ENCODE measurements around the gene ADAMTSL2. TPM values are rescaled to one million over a fixed set of nuclear protein-coding genes. Genes with fewer than 3 reads are reported as not detected.

Gene ADAMTSL2
- total RNA-seq, 1 donor from 2014 or later, result 1.3 TPM

GRCh38 chr9:133515240-133515610 is 19.3 kb upstream of the ADAMTSL2 start:
- no peak for DNase-seq
- H3K27ac Mint-ChIP-seq (ENCODE audit: unreplicated experiment), result no peak overlapping the region
- no peak overlapping the region for H3K4me3 Mint-ChIP-seq (ENCODE audit: unreplicated experiment)
- no peaks in the 10 kb centered on the region for H3K27me3 Mint-ChIP-seq (ENCODE audit: unreplicated experiment)
- H3K36me3 Mint-ChIP-seq (ENCODE audit: unreplicated experiment), result no peaks in the 10 kb centered on the region
- no peaks in the 10 kb centered on the region for H3K9me3 Mint-ChIP-seq (ENCODE audit: unreplicated experiment)
- TF ChIP-seq, protein P1, sequence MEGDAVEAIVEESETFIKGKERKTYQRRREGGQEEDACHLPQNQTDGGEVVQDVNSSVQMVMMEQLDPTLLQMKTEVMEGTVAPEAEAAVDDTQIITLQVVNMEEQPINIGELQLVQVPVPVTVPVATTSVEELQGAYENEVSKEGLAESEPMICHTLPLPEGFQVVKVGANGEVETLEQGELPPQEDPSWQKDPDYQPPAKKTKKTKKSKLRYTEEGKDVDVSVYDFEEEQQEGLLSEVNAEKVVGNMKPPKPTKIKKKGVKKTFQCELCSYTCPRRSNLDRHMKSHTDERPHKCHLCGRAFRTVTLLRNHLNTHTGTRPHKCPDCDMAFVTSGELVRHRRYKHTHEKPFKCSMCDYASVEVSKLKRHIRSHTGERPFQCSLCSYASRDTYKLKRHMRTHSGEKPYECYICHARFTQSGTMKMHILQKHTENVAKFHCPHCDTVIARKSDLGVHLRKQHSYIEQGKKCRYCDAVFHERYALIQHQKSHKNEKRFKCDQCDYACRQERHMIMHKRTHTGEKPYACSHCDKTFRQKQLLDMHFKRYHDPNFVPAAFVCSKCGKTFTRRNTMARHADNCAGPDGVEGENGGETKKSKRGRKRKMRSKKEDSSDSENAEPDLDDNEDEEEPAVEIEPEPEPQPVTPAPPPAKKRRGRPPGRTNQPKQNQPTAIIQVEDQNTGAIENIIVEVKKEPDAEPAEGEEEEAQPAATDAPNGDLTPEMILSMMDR (IDR thresholded peaks at IDR 0.05; ENCODE audit: partially characterized antibody, unreplicated experiment), result no peak
- peaks cover 2% of the 10 kb centered on the region for H3K4me1 Mint-ChIP-seq (ENCODE audit: low read depth, unreplicated experiment)

GRCh38 chr9:133515615-133516255 is 18.8 kb upstream of the ADAMTSL2 start:
- H3K36me3 Mint-ChIP-seq (ENCODE audit: unreplicated experiment), result no peaks in the 10 kb centered on the region
- TF ChIP-seq, protein P1 (IDR thresholded peaks at IDR 0.05; ENCODE audit: partially characterized antibody, unreplicated experiment), result no peak

DNA sequence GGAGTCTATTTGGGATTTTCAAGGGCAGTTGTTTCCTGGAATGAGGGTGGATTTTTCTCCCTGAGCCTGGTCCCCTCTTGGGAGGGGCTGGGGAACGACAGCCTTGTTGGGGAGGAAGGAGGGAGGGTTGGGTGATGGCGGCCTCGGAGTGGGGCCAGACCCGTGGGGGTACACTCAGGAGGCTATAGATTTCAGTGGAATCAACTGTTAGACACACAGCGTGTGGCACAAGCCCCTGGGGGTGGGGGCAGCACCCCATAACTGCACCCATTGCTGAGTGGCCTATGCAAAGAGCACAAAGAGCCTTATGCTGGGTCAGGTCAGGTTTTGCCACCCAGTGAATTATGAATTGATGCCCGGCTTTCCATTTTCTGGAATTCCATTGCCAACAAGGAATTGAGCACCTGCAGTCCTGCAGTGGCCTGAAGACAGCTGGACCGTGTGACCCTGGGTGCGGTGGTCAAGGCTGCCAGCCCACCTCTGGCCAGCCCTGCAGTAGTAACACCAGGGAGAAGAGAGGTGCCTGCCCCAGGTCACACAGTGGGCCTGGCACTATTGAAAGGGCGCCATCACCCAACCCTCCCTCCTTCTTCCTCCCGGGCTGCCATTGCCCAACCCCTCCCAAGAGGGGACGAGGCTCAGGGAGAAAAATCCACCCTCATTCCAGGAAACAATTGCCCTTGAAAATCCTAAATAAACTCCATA is 18.1 kb upstream of the ADAMTSL2 start:
- TF ChIP-seq, protein P1 (IDR thresholded peaks at IDR 0.05; ENCODE audit: partially characterized antibody, unreplicated experiment), result no peak
- Mint-ChIP-seq H3K4me1 (ENCODE audit: low read depth, unreplicated experiment) (peaks cover 7% of the 10 kb centered on the region), H3K9me3 (ENCODE audit: unreplicated experiment) (peaks cover 2% of the 10 kb centered on the region), H3K27me3 (ENCODE audit: unreplicated experiment) (no peaks in the 10 kb centered on the region), H3K4me3 (ENCODE audit: unreplicated experiment) (no peak overlapping the region), H3K27ac (ENCODE audit: unreplicated experiment) (no peak overlapping the region), H3K36me3 (ENCODE audit: unreplicated experiment) (no peaks in the 10 kb centered on the region)
- no peak for DNase-seq

More at GRCh38 chr9:133515615-133516255, 18.8 kb upstream of the ADAMTSL2 start:
- Mint-ChIP-seq H3K4me1 (ENCODE audit: low read depth, unreplicated experiment) (peaks cover 2% of the 10 kb centered on the region), H3K27ac (ENCODE audit: unreplicated experiment) (peak overlapping the region; percentile 44), H3K4me3 (ENCODE audit: unreplicated experiment) (no peak overlapping the region), H3K9me3 (ENCODE audit: unreplicated experiment) (no peaks in the 10 kb centered on the region), H3K27me3 (ENCODE audit: unreplicated experiment) (no peaks in the 10 kb centered on the region)
- no peak for DNase-seq

GRCh38 chr9:133516961-133517350 is 17.5 kb upstream of the ADAMTSL2 start:
- DNase-seq, result no peak
- Mint-ChIP-seq H3K27ac (ENCODE audit: unreplicated experiment) (no peak overlapping the region), H3K9me3 (ENCODE audit: unreplicated experiment) (peaks cover 2% of the 10 kb centered on the region), H3K27me3 (ENCODE audit: unreplicated experiment) (no peaks in the 10 kb centered on the region), H3K4me1 (ENCODE audit: low read depth, unreplicated experiment) (peaks cover 11% of the 10 kb centered on the region), H3K36me3 (ENCODE audit: unreplicated experiment) (no peaks in the 10 kb centered on the region), H3K4me3 (ENCODE audit: unreplicated experiment) (no peak overlapping the region)
- TF ChIP-seq, protein P1 (IDR thresholded peaks at IDR 0.05; ENCODE audit: partially characterized antibody, unreplicated experiment), result no peak

DNA sequence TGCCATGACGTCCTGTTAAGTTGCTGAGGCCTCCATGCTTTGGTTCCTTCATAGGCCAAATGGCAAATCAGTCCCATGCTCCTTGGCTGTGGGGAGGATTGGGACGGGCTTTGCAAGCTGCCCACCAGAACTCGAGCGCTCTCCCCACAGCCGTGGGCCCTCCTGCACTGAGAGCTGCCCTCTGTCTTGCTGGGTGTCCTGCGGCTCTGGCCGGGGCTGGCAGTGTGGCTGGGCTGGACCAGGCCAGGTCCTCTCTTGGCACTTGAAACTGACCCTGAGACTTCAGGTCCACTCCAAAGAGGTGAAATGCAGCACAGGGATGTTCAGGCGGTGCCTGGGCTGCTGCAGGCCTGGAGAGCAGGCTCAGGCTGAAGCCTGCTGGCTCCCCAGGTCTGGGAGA is 16.8 kb upstream of the ADAMTSL2 start:
- peaks cover 11% of the 10 kb centered on the region for H3K4me1 Mint-ChIP-seq (ENCODE audit: low read depth, unreplicated experiment)
- H3K27ac Mint-ChIP-seq (ENCODE audit: unreplicated experiment), result no peak overlapping the region
- TF ChIP-seq, protein P1 (IDR thresholded peaks at IDR 0.05; ENCODE audit: partially characterized antibody, unreplicated experiment), result no peak
- DNase-seq, result no peak
- no peak overlapping the region for H3K4me3 Mint-ChIP-seq (ENCODE audit: unreplicated experiment)
- H3K27me3 Mint-ChIP-seq (ENCODE audit: unreplicated experiment), result no peaks in the 10 kb centered on the region
- peaks cover 2% of the 10 kb centered on the region for H3K9me3 Mint-ChIP-seq (ENCODE audit: unreplicated experiment)
- H3K36me3 Mint-ChIP-seq (ENCODE audit: unreplicated experiment), result no peaks in the 10 kb centered on the region

Measured in glutamatergic neuron (in vitro differentiated cells).